ENCODE data around the gene SF3B1.

The SF3B1 gene

GRCh38 chr2:197340591-197340990 lies 94.2 kb downstream of the SF3B1 start:
- no peak overlapping the region for H3K27ac ChIP-seq (ENCODE audit: low read length)
- no peaks in the 10 kb centered on the region for H3K4me1 ChIP-seq (ENCODE audit: control insufficient read depth, insufficient read depth, low read length)
- H3K36me3 ChIP-seq (ENCODE audit: control insufficient read depth in 2 of 2, insufficient read depth in 2 of 2, low read length in 2 of 2) = no peaks in the 10 kb centered on the region
- H3K27me3 ChIP-seq (ENCODE audit: control insufficient read depth in 1 of 2, insufficient read depth in 2 of 2, low read length in 2 of 2) = no peaks in the 10 kb centered on the region
- no peaks in the 10 kb centered on the region for H3K9me3 ChIP-seq (ENCODE audit: control insufficient read depth in 2 of 2, low read length in 2 of 2)
- H3K9ac ChIP-seq (ENCODE audit: low read length in 2 of 2) = no peak overlapping the region
- no peak overlapping the region for H3K4me3 ChIP-seq (ENCODE audit: low read length in 2 of 2)
